AG08396 (cell line): ENCODE measurements around the gene HSBP1.

ENCODE experiments used
- DNase-seq: peaks from one replicate; pipeline ENCODE4 v3.0.0; 2012; ENCODE audit warnings: low spot score, mixed read lengths

HSBP1 gene

DNA sequence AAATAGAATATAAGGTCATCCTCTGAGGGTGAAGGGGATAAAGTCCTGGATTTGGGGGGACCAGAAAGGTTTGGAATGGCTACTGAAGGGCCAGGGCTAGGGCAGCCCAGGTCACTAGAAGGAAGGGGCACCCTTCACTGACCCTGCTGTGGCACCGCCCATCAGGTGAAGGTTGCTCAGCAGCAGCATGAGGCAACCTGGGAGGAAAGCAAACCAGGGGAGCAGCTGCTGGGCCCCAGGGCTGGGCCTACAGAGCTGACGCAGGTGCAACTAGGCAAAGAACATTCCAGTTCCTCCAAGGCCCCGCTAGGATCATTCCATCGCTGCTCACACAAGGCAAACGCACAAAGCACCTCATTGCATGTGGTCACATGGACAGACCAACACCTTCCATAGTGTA, 3.4 kb upstream of the HSBP1 start:
- DNase-seq, result no peak

DNA sequence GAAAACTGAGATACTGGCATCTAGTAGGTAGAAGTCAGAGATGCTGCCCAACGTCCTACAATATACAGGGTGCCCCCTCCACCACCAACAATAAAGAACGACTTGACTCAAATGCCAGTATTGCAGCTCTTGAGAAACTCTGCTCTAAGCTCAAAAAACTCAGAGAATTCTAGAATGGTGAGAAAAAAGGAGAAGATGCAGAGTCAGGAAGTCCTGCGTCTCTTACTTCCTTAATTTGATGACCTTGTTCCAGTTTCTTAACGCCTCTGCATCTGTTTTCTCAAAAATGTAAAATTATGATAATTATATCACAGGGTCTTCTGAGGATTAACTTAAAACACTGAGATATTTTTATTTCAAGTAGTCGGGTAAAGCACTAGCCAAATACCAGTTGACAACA, 1.7 kb upstream of the HSBP1 start:
- no peak for DNase-seq

DNA sequence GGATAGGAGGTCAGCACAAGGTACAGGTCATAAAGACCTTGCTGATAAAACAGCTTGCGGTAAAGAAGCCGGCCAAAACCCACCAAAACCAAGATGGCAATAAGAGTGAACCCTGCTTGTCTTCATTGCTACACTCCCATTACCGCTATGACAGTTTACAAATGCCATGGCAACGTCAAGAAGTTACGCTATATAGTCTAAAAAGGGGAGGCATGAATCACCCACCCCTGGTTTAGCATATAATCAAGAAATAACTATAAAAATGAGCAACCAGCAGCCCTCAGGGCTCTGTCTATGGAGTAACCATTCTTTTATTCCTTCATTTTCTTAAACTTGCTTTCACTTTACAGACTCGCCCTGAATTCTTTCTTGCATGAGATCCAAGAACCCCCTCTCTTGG, 1.0 kb upstream of the HSBP1 start:
- no peak for DNase-seq

- DNase-seq, result no peak
Observed at GRCh38 chr16:83807327-83807709, 460 bp upstream of the HSBP1 start.

DNA sequence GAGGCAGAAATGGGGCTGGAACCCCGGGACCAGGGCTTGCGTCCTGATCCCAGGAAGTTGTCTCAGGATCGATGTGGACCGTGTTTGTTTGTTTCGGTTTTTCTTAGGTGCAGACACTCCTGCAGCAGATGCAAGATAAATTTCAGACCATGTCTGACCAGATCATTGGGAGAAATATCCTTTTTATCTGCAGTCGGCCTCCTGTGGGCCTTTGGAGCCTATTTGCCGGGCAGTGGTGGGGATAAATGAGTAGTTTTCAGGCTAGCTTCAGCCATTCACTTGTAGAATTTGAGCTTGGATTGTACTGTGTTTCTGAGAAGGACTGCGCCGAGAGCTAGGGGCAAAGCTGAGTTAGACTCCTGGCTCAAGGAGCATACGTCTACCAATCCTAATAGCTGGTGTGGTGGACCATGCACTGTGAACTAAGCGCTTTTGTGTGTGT, 816 bp downstream of the HSBP1 start:
- no peak for DNase-seq

GRCh38 chr16:83809092-83809491, 1.3 kb downstream of the HSBP1 start:
- DNase-seq, result no peak

DNA sequence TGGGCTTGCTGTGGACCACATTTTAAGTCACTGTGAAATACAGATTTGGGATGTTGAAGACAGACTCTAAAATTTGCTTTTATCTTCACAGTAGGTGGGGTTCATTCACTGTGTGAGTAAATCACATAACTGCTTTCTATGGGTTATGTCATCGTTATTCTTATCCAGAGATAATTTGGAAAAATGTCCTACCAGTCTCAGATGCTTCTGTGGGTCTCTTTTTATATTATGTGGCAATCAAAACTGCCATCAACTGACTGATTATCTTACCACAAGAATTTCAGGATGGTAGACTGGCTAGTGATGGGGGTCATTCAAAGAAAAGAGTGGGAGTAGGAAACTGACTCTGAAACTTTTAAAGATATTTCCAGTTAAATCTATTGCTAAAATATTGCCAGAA, 3.1 kb downstream of the HSBP1 start:
- no peak for DNase-seq

DNA sequence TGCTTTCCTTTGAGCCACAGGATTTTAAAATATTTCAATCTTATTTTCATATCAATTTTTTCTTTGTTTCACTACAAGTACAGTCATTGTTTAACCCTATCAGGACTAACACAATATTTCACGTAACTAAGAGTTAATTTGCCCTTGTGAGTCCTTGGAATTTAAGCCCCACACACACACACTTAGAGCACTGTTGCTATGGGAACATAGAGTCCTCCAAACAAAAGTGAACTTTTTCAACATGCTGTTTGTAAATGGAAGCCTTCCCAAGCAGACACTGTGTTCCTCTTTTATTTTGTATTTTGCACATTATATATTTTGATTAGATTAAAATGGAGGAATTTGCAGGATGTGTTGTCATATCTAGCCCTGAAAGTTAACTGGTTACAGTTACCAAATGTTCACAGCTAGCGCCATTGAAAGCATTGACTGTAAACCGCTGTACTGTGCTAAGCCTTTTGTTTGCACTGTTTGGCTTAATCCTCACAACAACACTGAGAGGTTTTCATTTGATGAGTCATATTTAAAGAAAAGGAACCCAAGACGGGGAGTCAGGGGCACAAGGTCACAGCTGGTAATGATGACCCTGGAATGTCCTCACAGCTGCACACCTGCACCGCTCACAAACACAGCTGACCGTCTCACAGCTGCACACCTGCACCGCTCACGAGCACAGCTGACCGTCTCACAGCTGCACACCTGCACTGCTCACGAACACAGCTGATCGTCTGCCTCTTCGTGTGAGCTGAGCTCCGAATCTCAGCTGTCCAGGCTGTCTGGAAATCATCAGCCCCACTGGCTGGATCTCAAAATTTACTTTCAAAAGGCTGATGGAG, 6.3 kb downstream of the HSBP1 start:
- peak; percentile 53 for DNase-seq

DNA sequence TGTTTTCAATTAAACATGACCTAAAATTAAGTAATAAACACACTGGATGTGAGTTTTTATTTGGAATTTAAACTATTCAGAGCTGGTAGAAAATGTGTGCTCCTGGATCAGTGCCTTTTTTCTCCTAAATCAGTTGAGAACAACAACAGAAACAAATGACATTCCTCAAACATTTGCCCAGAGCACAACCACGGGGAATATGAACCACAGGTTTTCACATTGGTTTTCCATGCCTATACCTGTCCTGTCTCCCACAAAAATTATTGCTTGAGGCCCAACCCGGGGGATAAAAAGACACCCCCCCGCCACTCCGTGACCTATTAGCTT, 6.8 kb downstream of the HSBP1 start:
- no peak for DNase-seq

- no peak for DNase-seq
Observed at GRCh38 chr16:83817022-83817421, 9.2 kb downstream of the HSBP1 start.

- no peak for DNase-seq
Observed at GRCh38 chr16:83818276-83818675, 10.5 kb downstream of the HSBP1 start.

DNA sequence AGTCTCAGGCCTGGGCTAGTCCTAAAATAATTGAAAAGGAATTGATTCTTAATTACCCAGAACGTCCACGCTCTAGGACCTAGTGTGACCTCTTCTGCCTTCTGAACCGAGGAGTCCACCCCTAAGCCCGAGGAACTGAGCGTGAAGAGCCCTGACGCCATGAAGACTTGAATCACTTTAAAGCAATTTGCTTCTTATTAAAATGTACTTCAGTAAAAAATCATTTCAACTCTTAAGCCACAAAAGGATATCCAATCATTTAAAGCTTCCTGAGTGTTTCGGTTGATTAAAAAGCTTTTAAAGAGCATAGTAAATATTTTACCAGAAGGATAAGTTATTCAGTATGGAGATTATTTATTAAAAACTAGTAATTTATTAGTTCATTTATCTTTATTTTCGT, 11.6 kb downstream of the HSBP1 start:
- DNase-seq, result no peak

GRCh38 chr16:83826146-83826913, 18.6 kb downstream of the HSBP1 start:
- peak; percentile 89 for DNase-seq

- no peak for DNase-seq
Observed at GRCh38 chr16:83830091-83830768, 22.5 kb downstream of the HSBP1 start.

- no peak for DNase-seq
Observed at GRCh38 chr16:83830769-83831455, 23.1 kb downstream of the HSBP1 start.

- DNase-seq, result no peak
Observed at GRCh38 chr16:83831456-83831987, 23.7 kb downstream of the HSBP1 start.

DNA sequence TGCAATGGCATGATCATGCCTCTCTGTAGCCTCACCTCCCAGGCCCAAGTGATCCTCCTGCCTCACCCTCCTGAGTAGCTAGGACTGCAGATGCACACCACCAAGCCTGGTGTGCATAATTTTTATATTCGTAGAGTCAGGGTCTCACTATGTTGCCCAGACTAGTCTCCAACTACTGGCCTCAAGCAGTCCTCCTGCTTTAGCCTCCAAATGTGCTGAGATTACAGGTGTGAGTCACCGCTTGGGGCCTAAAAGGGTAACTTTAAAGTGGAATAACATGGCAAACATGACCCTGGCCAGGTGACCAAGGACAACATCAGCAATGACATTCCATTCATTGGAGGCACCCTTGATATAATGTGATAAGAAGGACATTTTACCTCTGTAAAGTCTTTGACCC, 26.1 kb downstream of the HSBP1 start:
- DNase-seq, result no peak

DNA sequence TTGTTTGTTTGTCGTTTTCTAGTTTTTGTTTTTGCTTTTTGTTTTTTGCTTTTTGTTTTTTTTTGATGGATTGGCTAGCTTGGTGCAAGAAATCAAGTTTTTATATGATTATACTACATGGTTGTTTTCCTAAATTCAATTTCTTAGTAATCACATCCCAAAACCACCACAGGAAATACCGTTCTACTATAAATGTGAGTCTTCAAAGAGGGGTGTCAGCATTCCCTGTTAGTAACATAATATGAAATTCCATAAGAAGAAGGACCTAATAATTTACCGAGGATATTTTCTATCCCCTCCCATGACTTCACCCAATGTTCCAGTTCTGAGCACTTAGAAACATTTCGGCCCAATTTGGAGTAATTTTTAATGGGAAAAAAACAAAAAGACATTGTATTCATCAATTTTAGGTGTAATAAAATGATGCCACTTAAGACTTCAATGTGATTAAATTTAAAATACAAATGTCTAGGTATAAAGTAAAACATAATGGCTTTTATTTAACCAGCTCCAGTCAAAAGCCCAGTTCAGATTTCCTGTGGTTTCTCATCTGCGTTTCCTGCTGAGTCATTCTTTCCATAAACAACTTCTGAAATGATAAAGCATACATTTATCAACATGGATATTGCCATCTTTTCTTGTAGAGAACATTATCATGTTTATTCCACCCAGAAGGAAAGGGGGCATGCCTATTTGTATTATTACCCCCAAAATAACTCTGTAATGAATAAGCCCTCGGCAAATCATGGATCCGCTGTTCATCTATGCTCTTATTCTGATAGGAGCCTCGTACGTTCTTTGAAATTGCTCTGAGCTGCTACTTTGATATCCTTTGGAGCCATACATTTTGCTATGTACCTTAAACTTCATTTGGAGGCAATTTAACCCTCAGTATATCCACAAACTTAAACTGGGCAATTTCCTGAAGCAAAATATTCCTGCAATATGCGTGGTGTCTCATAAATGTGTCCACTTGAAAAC, 28.1 kb downstream of the HSBP1 start:
- DNase-seq, result peak; percentile 70

DNA sequence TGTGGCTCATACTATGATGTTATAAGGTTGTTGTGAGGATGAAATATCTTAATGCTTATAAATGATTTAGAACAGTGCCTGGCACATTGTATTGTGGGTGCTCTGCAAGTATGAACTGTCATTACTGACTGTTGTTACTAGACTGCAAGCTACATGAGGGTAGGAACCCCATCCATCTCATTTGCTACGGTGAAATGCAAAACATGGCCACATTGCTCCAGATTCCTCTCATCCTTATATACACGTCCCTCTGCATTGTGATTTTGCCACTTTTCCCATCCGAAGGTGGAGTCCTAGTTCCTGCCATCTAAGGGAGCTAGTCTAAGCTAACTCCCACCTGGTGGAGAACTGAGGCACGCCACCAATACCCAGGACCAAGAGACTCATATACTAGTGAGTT, 29.8 kb downstream of the HSBP1 start:
- no peak for DNase-seq

GRCh38 chr16:83838151-83838550, 30.4 kb downstream of the HSBP1 start:
- DNase-seq, result no peak

- no peak for DNase-seq
Observed at GRCh38 chr16:83839561-83839960, 31.8 kb downstream of the HSBP1 start.
